Omental fat pad (tissue), 4 donors: Measurements from ENCODE around the gene KLRF1. TPM values are rescaled to one million over a fixed set of nuclear protein-coding genes. Genes with fewer than 3 reads are reported as not detected.

Experiments used
- ATAC-seq: fragments of 150-250 bp; one replicate; pipeline ENCODE4 v1.9.1; 2016; ENCODE audit warnings: mild to moderate bottlenecking, moderate library complexity; ENCODE audit not compliant: low FRiP score
- DNase-seq: peaks from one replicate; pipeline ENCODE4 v3.0.0-alpha.2; 2019; ENCODE audit warnings: low spot score
- CTCF ChIP-seq, 3 donors: fragments of 450-650 bp; IDR thresholded peaks; one replicate each; pipeline ENCODE4 v1.5.1; 2016 to 2017; ENCODE audit warnings: antibody characterized with exemption in 3 of 3, mild to moderate bottlenecking in 3 of 3, moderate library complexity in 2 of 3
- total RNA-seq, 4 donors: library from RNA; depleted of rRNA; stranded (reverse); fragments of >200 nt; gene quantifications; one replicate each; pipeline ENCODE4 v1.1.0, GENCODE V29; 2016

The KLRF1 gene
- total RNA-seq, 4 donors from 2014 or later, result 0.46 TPM; not detected in 3

- ATAC-seq, result no peak
- TF ChIP-seq CTCF (IDR thresholded peaks at IDR 0.05), result no peak
- DNase-seq, result no peak
These were observed 30.9 kb upstream of the KLRF1 start for GRCh38 chr12:9796346-9796745.

GRCh38 chr12:9796971-9797370 is 30.3 kb upstream of the KLRF1 start:
- ATAC-seq (no peak), DNase-seq (no peak)
- no peak for TF ChIP-seq CTCF (IDR thresholded peaks at IDR 0.05)

GRCh38 chr12:9797722-9798619 is 29.3 kb upstream of the KLRF1 start:
- DNase-seq, result no peak
- no peak for TF ChIP-seq CTCF (IDR thresholded peaks at IDR 0.05)
- ATAC-seq, result no peak

GRCh38 chr12:9799961-9800360 is 27.3 kb upstream of the KLRF1 start:
- DNase-seq, result no peak
- TF ChIP-seq CTCF (IDR thresholded peaks at IDR 0.05), result no peak
- ATAC-seq, result no peak

GRCh38 chr12:9805883-9806282 is 21.4 kb upstream of the KLRF1 start:
- DNase-seq (no peak), ATAC-seq (no peak)
- TF ChIP-seq CTCF (IDR thresholded peaks at IDR 0.05), result no peak

GRCh38 chr12:9806714-9807113 is 20.6 kb upstream of the KLRF1 start:
- ATAC-seq, result no peak
- no peak for TF ChIP-seq CTCF (IDR thresholded peaks at IDR 0.05)

GRCh38 chr12:9808504-9808903 is 18.8 kb upstream of the KLRF1 start:
- no peak for TF ChIP-seq CTCF (IDR thresholded peaks at IDR 0.05)
- ATAC-seq, result no peak
- DNase-seq, result no peak

More at GRCh38 chr12:9806714-9807113, 20.6 kb upstream of the KLRF1 start:
- no peak for DNase-seq
